CD4-positive, alpha-beta T cell (primary cell): ENCODE results near the gene ZNF18. TPM values are rescaled to one million over a fixed set of nuclear protein-coding genes. Genes with fewer than 3 reads are reported as not detected.
"Not testable (repeated sequence)": the region's sequence is repeated elsewhere in the genome, so short reads cannot be mapped to it uniquely, and the experiment has no call there.

Experiments used
- ATAC-seq: fragments of 200-7000 bp; cut with Tn5 transposase; one replicate; pipeline ENCODE4 v1.10.0; 2022; ENCODE audit warnings: mild to moderate bottlenecking; ENCODE audit not compliant: poor library complexity
- CTCF ChIA-PET: fragments of 350-600 bp; sonication (Branson Sonifier 250); formaldehyde crosslinking; loops from one replicate; lab custom pipeline; 2021; ENCODE audit warnings: antibody characterized with exemption, inconsistent platforms; lab: Charles Lee
- POLR2A ChIA-PET: fragments of 350-600 bp; sonication (Branson Sonifier 250); formaldehyde crosslinking; loops from one replicate; lab custom pipeline; 2021; ENCODE audit warnings: antibody characterized with exemption, inconsistent platforms; lab: Charles Lee
- DNase-seq, 14 experiments: peaks; one replicate each; pipeline ENCODE4 v3.0.0-alpha.2; 2013 to 2020; ENCODE audit warnings: mixed read lengths in 2 of 14
- H3K27ac ChIP-seq, 2 donors: one replicate each; pipeline versions ENCODE4 v1.5.1 to v1.7.0; 2013; ENCODE audit warnings: low read length in 2 of 2, low read depth in 1 of 2, mild to moderate bottlenecking in 1 of 2
- H3K27me3 ChIP-seq, 2 experiments: 1 replicate in 1 of 2; 2 replicates in 1 of 2; pipeline versions ENCODE4 v1.6.1 to v1.7.0; 2013; ENCODE audit warnings: low read length in 2 of 2, control low read depth in 1 of 2, mild to moderate bottlenecking in 1 of 2, moderate library complexity in 1 of 2; ENCODE audit not compliant: insufficient read depth in 2 of 2, control insufficient read depth in 1 of 2
- H3K36me3 ChIP-seq: one replicate; pipeline ENCODE4 v1.6.1; 2013; ENCODE audit warnings: low read length, control low read depth; ENCODE audit not compliant: insufficient read depth
- H3K4me1 ChIP-seq: one replicate; pipeline ENCODE4 v1.6.1; 2013; ENCODE audit warnings: low read length, control low read depth; ENCODE audit not compliant: insufficient read depth
- H3K4me3 ChIP-seq: one replicate; pipeline ENCODE4 v1.5.1; 2013; ENCODE audit warnings: mild to moderate bottlenecking, low read length, moderate library complexity
- H3K9me3 ChIP-seq, 2 experiments: 1 replicate in 1 of 2; 2 replicates in 1 of 2; pipeline versions ENCODE4 v1.6.1 to v1.7.0; 2013; ENCODE audit warnings: low read length in 2 of 2, mild to moderate bottlenecking in 2 of 2, control low read depth in 1 of 2, moderate library complexity in 1 of 2; ENCODE audit not compliant: control insufficient read depth in 1 of 2, insufficient read depth in 1 of 2
- H3K27ac Mint-ChIP-seq: one replicate; pipeline ENCODE4 v1.8.0; 2020; ENCODE audit warnings: mixed read lengths
- H3K27me3 Mint-ChIP-seq: one replicate; pipeline ENCODE4 v1.8.0; 2021; ENCODE audit warnings: mixed read lengths
- H3K36me3 Mint-ChIP-seq: one replicate; pipeline ENCODE4 v1.8.0; 2021; ENCODE audit warnings: low read depth, mixed read lengths
- H3K4me1 Mint-ChIP-seq: one replicate; pipeline ENCODE4 v1.8.0; 2021; ENCODE audit warnings: low read depth, mixed read lengths
- H3K4me3 Mint-ChIP-seq: one replicate; pipeline ENCODE4 v1.8.0; 2020; ENCODE audit warnings: mild to moderate bottlenecking, mixed read lengths
- H3K9me3 Mint-ChIP-seq: one replicate; pipeline ENCODE4 v1.8.0; 2020; ENCODE audit warnings: mixed read lengths
- CTCF ChIP-seq: fragments of 200-600 bp; IDR thresholded peaks from one replicate; pipeline ENCODE4 v1.8.0; 2022; ENCODE audit warnings: antibody characterized with exemption, mild to moderate bottlenecking
- intact Hi-C, 2 experiments: fragments of 100-400 bp; cut with DNase I in 1 of 2; cut with micrococcal nuclease in 1 of 2; formaldehyde crosslinking; loops; one replicate each; pipeline versions ENCODE4 v1.15.1 to v1.9.0; 2023 to 2025; cut with DNase I, micrococcal nuclease
- total RNA-seq, 174 experiments: library from RNA in 2 of 174; stranded (reverse) in 2 of 174; gene quantifications; one replicate each; pipeline ENCODE4 v1.2.3 and lab custom pipeline; 2021 to 2026

The ZNF18 gene
- total RNA-seq, 2 experiments from 2014 or later = 11.4 to 11.5 TPM

GRCh38 chr17:11953924-11954323 lies 43.4 kb downstream of the ZNF18 start:
- H3K27me3 ChIP-seq = no peaks in the 10 kb centered on the region
- Mint-ChIP-seq H3K36me3 (peaks cover 65% of the 10 kb centered on the region), H3K9me3 (peaks cover 18% of the 10 kb centered on the region), H3K27me3 (no peaks in the 10 kb centered on the region), H3K4me1 (no peaks in the 10 kb centered on the region), H3K27ac (no peak overlapping the region), H3K4me3 (no peak overlapping the region)
- no peaks in the 10 kb centered on the region for H3K4me1 ChIP-seq
- H3K4me3 ChIP-seq = no peak overlapping the region
- ChIA-PET CTCF (no interaction called here), POLR2A (no interaction called here)
- no peak for DNase-seq
- no peak overlapping the region for H3K27ac ChIP-seq
- ATAC-seq = no peak
- H3K36me3 ChIP-seq = no peaks in the 10 kb centered on the region
- intact Hi-C loops = no loop called here
- peaks cover 12 to 30% of the 10 kb centered on the region in 2 experiments for H3K9me3 ChIP-seq
- no peak for TF ChIP-seq CTCF

- intact Hi-C loops = no loop called here
- H3K27ac ChIP-seq = no peak overlapping the region
- H3K4me1 ChIP-seq = no peaks in the 10 kb centered on the region
- no peaks in the 10 kb centered on the region for H3K27me3 ChIP-seq
- Mint-ChIP-seq H3K4me3 (no peak overlapping the region), H3K27ac (no peak overlapping the region), H3K9me3 (peaks cover 13% of the 10 kb centered on the region), H3K4me1 (no peaks in the 10 kb centered on the region), H3K36me3 (peaks cover 51% of the 10 kb centered on the region), H3K27me3 (no peaks in the 10 kb centered on the region)
- ChIA-PET CTCF (no interaction called here), POLR2A (no interaction called here)
- ATAC-seq (no peak), DNase-seq (no peak)
- H3K9me3 ChIP-seq = peaks cover 12 to 26% of the 10 kb centered on the region in 2 experiments
- TF ChIP-seq CTCF = no peak
- no peak overlapping the region for H3K4me3 ChIP-seq
- no peaks in the 10 kb centered on the region for H3K36me3 ChIP-seq
Observed at GRCh38 chr17:11952610-11953009, 44.7 kb downstream of the ZNF18 start.

- H3K27me3 ChIP-seq = no peaks in the 10 kb centered on the region
- POLR2A ChIA-PET = no interaction called here
- ATAC-seq = no peak
Observed at GRCh38 chr17:11950771-11951519, 46.3 kb downstream of the ZNF18 start.

GRCh38 chr17:11949571-11949970 lies 47.7 kb downstream of the ZNF18 start:
- CTCF ChIA-PET, POLR2A ChIA-PET, H3K4me3 Mint-ChIP-seq, H3K4me3 ChIP-seq, H3K36me3 ChIP-seq, H3K9me3 Mint-ChIP-seq, DNase-seq, H3K4me1 ChIP-seq, ATAC-seq, H3K27ac Mint-ChIP-seq, H3K27ac ChIP-seq, H3K27me3 ChIP-seq, H3K27me3 Mint-ChIP-seq, intact Hi-C loops, H3K4me1 Mint-ChIP-seq: not testable (repeated sequence)
- H3K9me3 ChIP-seq = peaks cover 10 to 22% of the 10 kb centered on the region in 2 experiments
- peaks cover 21% of the 10 kb centered on the region for H3K36me3 Mint-ChIP-seq

More at GRCh38 chr17:11950771-11951519, 46.3 kb downstream of the ZNF18 start:
- intact Hi-C loops = no loop called here
- H3K36me3 Mint-ChIP-seq = peaks cover 35% of the 10 kb centered on the region
- no peak for TF ChIP-seq CTCF
- H3K4me3 ChIP-seq = no peak overlapping the region
- no peaks in the 10 kb centered on the region for H3K36me3 ChIP-seq
- H3K27me3 Mint-ChIP-seq = no peaks in the 10 kb centered on the region
- DNase-seq = no peak
- H3K9me3 ChIP-seq = peaks cover 12 to 22% of the 10 kb centered on the region in 2 experiments
- H3K27ac Mint-ChIP-seq = no peak overlapping the region
- CTCF ChIA-PET = no interaction called here
- no peak overlapping the region for H3K27ac ChIP-seq
- no peaks in the 10 kb centered on the region for H3K4me1 Mint-ChIP-seq
- no peak overlapping the region for H3K4me3 Mint-ChIP-seq
- H3K9me3 Mint-ChIP-seq = peaks cover 13% of the 10 kb centered on the region
- H3K4me1 ChIP-seq = no peaks in the 10 kb centered on the region
